ENCODE measurements around the gene PALLD.
A peak's percentile ranks its signal among the peaks of the same experiment; 100 is the strongest.

The PALLD gene

GRCh38 chr4:168884251-168885124 lies 387.6 kb downstream of the PALLD start:
- DNase-seq = no peak

DNA sequence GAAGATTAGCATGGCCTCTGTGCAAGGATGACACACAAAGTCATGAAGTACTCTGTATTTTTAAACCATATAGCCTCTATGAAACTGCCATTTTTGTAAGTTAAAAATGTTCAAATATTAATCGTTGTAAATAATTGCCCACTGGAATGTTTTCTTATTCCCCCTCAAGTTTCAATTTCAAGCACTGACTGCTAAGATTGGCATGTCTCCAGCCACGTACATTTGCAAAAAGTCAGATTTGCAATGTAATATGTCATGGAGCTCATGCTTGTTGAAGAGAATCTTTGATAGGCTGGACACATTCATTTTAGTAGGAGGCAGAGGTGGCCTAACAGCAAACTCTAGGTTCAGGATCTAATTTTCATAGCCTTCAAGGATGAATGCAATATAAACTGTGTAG lies 388.5 kb downstream of the PALLD start:
- DNase-seq = no peak

GRCh38 chr4:168886351-168886750 lies 389.5 kb downstream of the PALLD start:
- no peak for DNase-seq

GRCh38 chr4:168887809-168888208 lies 391.0 kb downstream of the PALLD start:
- DNase-seq = no peak

GRCh38 chr4:168888715-168889215 lies 391.9 kb downstream of the PALLD start:
- DNase-seq = no peak

DNA sequence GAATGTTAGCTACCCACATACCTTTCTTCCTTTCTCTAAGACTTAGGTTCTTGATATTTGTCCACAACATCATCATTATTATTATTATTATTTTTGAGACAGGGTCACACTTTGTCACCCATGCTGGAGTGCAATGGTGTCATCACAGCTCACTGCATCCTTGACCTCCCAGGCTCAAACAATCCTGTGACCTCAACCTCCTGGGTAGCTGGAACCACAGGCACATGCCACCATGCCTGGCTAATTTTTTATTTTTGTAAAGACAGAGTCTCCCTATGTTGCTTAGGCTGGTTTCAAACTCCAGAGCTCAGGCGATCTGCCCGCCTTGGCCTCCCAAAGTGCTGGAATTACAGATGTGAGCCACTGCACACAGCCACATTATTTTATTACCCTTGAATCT lies 394.2 kb downstream of the PALLD start:
- no peak for DNase-seq

DNA sequence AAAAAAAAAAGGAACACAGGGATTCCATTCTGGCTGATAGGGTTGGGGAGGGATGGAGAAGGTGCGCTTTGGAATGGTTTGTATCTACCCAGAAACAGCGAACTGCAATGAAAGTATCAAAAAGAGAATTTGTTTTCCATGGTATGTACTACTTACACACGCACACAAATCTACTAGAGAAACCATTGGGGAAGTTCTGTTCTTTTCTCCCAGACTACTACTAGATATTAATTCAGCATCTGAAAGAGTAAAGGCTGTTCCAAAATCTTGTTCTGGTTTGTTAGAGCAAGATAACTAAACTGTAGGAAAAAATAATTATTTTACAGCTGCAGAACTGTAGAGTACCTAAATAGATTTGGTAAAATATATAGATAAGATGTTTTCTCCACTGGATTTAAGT lies 394.8 kb downstream of the PALLD start:
- DNase-seq = no peak

DNA sequence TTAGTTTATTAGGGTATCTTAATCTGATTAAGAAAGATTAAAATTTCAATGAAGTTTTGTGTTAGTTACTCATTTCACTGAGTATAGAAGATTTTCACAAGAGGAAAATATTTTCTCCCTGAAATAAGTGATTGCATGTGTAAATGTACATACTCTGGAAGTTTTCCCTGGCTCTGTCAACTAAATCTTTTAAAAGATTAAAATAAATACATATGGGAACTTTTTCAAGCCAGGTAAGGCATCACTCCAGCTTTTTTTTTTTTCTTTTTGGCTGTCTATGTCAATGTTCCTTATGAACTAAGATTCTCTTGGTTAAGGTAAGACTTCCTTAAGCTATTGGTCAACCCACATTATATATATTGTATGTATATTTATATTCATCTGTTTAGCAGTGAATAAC lies 395.6 kb downstream of the PALLD start:
- DNase-seq = no peak

- no peak for DNase-seq
These were observed 396.4 kb downstream of the PALLD start for GRCh38 chr4:168893205-168893604.

DNA sequence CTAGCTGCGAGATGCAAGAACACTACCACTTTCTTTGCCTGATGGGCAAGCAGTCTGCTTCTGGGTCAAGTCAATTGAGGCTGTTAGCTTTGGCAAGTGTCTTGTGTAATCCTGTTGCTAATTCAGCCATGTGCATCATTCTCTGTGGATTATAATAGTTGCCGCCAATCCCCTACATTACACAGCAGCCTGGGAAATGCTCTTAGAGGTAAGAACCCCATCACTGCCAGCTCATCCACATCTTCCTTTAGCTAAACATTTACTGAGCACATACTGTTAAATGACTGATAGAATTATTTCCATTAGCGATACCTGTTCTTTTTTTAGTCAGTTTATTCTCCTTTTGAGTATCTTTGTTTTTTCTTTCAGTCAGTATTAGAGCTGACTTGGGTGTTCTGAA lies 397.0 kb downstream of the PALLD start:
- no peak for DNase-seq

DNA sequence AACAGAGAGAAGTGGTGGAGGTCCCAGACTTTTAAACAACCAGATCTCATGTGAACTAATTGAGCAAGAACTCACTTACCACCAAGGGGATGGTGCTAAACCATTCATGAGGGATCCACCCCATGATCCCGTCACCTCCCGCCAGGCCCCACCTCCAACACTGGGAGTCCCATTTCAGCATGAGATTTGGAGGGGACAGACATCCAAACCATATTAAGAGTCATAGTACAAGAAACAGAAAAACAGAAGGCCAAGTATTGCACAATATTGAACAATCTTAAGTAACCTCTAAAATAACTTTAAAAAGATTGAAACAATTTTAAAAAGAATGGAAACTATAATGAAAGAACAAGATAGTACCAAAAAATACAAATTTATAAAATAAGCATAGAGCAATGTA lies 403.2 kb downstream of the PALLD start:
- DNase-seq = no peak

DNA sequence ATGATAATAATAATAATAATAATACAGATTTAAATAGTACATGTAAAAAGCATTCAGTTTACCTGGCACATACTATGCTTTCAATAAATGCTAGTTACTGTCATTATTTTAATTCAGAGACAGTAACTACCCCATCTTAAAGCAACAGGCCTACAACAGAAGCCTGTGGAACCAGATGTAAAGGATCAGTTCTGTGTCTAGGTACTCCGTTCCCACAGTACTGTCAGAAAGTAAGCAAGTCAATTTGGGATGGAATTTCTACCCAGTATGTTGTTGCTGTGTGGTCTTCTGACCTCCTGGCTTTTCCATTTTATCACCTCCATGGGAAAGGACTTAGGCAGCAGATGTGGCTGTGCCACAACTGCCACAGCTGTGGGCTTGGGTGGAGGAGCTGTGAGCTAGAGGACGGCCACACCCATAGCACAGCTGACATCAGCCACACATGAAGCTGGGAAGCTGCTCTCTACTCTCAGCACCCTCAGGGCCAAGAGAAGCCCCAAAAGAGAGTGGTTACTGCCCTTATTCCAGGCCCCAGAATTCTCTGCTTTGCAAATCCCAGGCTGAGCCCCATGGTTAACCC lies 410.4 kb downstream of the PALLD start:
- DNase-seq = no peak

GRCh38 chr4:168908093-168908492 lies 411.2 kb downstream of the PALLD start:
- DNase-seq = no peak

DNA sequence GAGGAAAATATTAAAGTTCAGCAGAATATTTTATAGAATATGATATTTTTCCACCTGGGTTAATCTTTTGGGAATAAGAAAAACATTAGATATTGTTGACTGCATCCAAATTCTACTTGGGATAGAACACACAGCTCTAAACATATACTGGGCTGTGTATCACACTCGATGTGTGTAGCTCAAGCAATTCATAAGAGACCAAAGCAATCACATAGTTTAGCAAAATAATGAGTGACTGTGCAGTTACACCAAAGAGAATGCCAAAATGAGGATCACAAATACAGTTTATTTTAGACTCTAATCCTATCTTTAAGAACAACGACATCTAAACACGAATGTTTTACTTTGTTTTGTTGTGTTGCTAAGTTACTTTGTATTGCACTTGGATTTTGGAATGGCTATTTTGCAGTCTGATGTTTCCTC lies 412.0 kb downstream of the PALLD start:
- DNase-seq = no peak

- DNase-seq = no peak
These were observed 417.2 kb downstream of the PALLD start for GRCh38 chr4:168914095-168914494.

GRCh38 chr4:168917138-168917779 lies 420.4 kb downstream of the PALLD start:
- peak; percentile 37 for DNase-seq

- DNase-seq = no peak
These were observed 423.0 kb downstream of the PALLD start for GRCh38 chr4:168919706-168920324.

- DNase-seq = no peak
These were observed 423.7 kb downstream of the PALLD start for GRCh38 chr4:168920441-168921065.

DNA sequence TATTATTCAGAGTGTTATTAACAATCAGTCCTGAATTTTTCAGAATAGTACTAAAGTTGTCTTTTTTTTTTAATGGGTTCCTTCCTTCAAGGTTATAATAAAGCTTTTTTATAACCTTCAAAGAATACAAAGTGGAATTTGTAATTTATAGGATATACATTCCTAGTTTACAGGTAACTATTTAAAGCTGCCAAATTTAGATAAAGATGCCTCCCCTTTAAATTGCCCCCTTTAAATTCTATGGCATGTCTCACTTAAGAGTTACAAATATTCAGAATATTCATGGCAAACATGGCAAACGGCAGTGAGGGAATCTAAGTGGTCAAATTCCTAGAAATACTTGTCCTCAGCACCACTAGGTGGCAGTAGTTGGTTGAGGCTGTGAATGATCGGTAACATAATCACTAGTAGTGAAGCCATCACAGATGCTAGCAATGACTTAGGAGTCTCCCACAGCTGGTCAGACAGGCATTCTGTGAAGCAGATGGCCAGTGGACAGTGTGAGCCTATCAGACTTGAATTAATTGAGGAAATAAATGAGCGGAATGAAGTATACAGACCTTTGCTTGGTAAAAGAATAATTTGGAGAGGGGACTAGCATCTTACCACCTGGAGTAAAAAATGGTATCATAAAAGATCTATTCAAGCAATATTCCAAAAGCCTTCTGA lies 426.8 kb downstream of the PALLD start:
- peak; percentile 57 for DNase-seq

DNA sequence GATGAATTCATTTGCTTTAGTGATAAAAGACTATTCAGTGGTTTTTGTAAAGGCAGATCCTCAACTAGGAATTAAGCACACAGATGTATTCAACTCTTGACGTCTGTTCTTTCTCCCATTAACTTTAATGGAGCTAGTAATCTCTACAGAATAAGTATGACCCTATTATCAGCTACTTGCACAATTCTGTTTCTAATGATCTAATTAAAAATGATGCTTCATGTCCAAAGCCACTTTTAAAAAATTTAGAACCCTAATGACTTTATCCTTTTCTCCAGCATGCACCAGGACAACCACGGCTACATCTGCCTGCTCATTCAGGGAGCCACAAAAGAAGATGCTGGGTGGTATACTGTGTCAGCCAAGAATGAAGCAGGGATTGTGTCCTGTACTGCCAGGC lies 427.8 kb downstream of the PALLD start:
- DNase-seq = no peak

- no peak for DNase-seq
These were observed 429.1 kb downstream of the PALLD start for GRCh38 chr4:168925789-168926490.

GRCh38 chr4:168928346-168928745 lies 431.5 kb downstream of the PALLD start:
- no peak for DNase-seq
